ENCODE data around the gene ANKS3.

Gene ANKS3

GRCh38 chr16:4734063-4734729, at the start of gene ANKS3, which contains the start of gene DNAAF8:
ANKS3 (minus strand) TSS chr16:4734271; CDS start chr16:4730149, 4,122 bp downstream.
DNAAF8 (plus strand) TSS chr16:4734537; CDS start chr16:4736515, 1,978 bp downstream.
- DNase-seq: peak; percentile 87

- DNase-seq: no peak
Measured at GRCh38 chr16:4783251-4783950, 49.3 kb upstream of the ANKS3 start.

- no peak for DNase-seq
Measured at GRCh38 chr16:4780235-4780634, 46.2 kb upstream of the ANKS3 start.

- no peak for DNase-seq
Measured at GRCh38 chr16:4778050-4778392, 44.0 kb upstream of the ANKS3 start.

- no peak for DNase-seq
Measured at GRCh38 chr16:4777339-4778049, 43.4 kb upstream of the ANKS3 start.

GRCh38 chr16:4776141-4776705, 42.2 kb upstream of the ANKS3 start:
- no peak for DNase-seq

GRCh38 chr16:4775005-4775404, 40.9 kb upstream of the ANKS3 start:
- no peak for DNase-seq

GRCh38 chr16:4772351-4772750, 38.3 kb upstream of the ANKS3 start:
- no peak for DNase-seq

- no peak for DNase-seq
Measured at GRCh38 chr16:4771646-4772045, 37.6 kb upstream of the ANKS3 start.

GRCh38 chr16:4769306-4769638, 35.2 kb upstream of the ANKS3 start:
- DNase-seq: no peak

GRCh38 chr16:4768549-4769305, 34.7 kb upstream of the ANKS3 start:
- DNase-seq: peak; percentile 94

- no peak for DNase-seq
Measured at GRCh38 chr16:4767872-4768548, 33.9 kb upstream of the ANKS3 start.

GRCh38 chr16:4766875-4767628, 33.0 kb upstream of the ANKS3 start, which contains the start of gene ZNF500:
ZNF500 (minus strand) TSS chr16:4767162; CDS start chr16:4765978, 1,184 bp downstream.
- peak; percentile 94 for DNase-seq

GRCh38 chr16:4765511-4766474, 31.7 kb upstream of the ANKS3 start:
- no peak for DNase-seq

- no peak for DNase-seq
Measured at GRCh38 chr16:4763791-4764190, 29.7 kb upstream of the ANKS3 start.

- no peak for DNase-seq
Measured at GRCh38 chr16:4762205-4762604, 28.1 kb upstream of the ANKS3 start.

GRCh38 chr16:4760221-4760910, 26.3 kb upstream of the ANKS3 start:
- DNase-seq: no peak

- DNase-seq: no peak
Measured at GRCh38 chr16:4755687-4756086, 21.6 kb upstream of the ANKS3 start.

- no peak for DNase-seq
Measured at GRCh38 chr16:4754865-4755264, 20.8 kb upstream of the ANKS3 start.

GRCh38 chr16:4753227-4753626, 19.2 kb upstream of the ANKS3 start:
- DNase-seq: no peak
